ENCODE results near the gene METTL26. TPM values are rescaled to one million over a fixed set of nuclear protein-coding genes. Genes with fewer than 3 reads are reported as not detected.

The METTL26 gene
- total and polyA plus RNA-seq, 2 of the 8 experiments (the other 6 are each of a cell fraction or from before 2014, with no cell fraction given): 100 to 186 TPM

DNA sequence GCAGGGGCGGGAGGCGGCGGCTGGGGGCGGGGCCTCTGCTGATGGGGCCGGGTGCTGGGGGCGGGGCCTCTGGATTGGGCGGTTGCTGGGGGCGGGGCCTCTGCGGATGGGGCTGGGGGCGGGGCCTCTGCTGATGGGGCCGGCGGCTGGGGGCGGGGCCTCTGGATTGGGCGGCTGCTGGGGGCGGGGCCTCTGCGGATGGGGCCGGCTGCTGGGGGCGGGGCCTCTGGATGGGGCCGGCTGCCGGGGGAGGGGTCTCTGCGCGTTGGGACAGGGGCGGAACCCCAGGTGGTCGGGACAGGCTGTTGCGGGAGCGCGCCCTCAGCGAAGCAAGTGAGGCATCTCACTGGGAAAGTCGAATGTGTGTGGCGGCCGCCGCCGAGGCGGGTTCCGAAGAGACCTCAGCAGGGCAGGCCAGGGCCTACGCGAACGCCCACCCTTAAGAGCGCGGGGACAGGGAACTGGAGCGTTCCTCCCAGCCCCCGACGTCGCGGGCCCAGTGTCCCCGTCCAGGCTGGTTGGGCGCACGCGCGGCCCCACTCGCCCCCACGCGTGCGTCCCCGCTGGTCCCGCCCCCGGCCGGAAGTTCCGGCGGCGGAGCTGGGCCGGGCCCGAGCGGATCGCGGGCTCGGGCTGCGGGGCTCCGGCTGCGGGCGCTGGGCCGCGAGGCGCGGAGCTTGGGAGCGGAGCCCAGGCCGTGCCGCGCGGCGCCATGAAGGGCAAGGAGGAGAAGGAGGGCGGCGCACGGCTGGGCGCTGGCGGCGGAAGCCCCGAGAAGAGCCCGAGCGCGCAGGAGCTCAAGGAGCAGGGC is 43.9 kb upstream of the METTL26 start, which contains the start of gene STUB1 (continued):
- TF ChIP-seq FOSL1 (IDR thresholded peaks at IDR 0.05; ENCODE audit: insufficient read depth, low read depth, low read length): no peak
- no peak for TF ChIP-seq CHD7 (IDR thresholded peaks at IDR 0.05; ENCODE audit: insufficient replicate concordance, low read length)
- TF ChIP-seq, protein P1, sequence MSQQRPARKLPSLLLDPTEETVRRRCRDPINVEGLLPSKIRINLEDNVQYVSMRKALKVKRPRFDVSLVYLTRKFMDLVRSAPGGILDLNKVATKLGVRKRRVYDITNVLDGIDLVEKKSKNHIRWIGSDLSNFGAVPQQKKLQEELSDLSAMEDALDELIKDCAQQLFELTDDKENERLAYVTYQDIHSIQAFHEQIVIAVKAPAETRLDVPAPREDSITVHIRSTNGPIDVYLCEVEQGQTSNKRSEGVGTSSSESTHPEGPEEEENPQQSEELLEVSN (IDR thresholded peaks at IDR 0.05): no peak
- TF ChIP-seq ASH2L (IDR thresholded peaks at IDR 0.05; ENCODE audit: low read length): peak; percentile 40
- no peak for TF ChIP-seq ATF3 (IDR thresholded peaks at IDR 0.05; ENCODE audit: insufficient read depth, low read depth, low read length)
- no peak for TF ChIP-seq RXRA (IDR thresholded peaks at IDR 0.05; ENCODE audit: insufficient read depth, low read depth, low read length)
- no peak for TF ChIP-seq CEBPB (IDR thresholded peaks at IDR 0.05; ENCODE audit: low read depth, low read length)
- TF ChIP-seq SUZ12 (IDR thresholded peaks at IDR 0.05; ENCODE audit: low read length): no peak; the same call in 1 of the 2 replicates
- no peak; the same call in 1 of the 2 replicates for TF ChIP-seq CREB1 (IDR thresholded peaks at IDR 0.05)

All from H1 (cell line).